SU-DHL-6 (cell line): ENCODE data around the gene BIVM.
A peak's percentile ranks its signal among the peaks of the same experiment; 100 is the strongest.

Experiments
- H2AFZ ChIP-seq: fragments of 200-600 bp; sonication (generic); 2 replicates; pipeline ENCODE4 v1.6.1; 2014; ENCODE audit warnings: low read depth, mild to moderate bottlenecking, moderate library complexity, mixed read lengths, antibody characterized with exemption, low read length; ENCODE audit not compliant: severe bottlenecking
- H3F3A ChIP-seq: fragments of 200-600 bp; shearing (Covaris generic); 2 replicates; pipeline ENCODE4 v1.6.0; 2016; ENCODE audit warnings: antibody characterized with exemption, mild to moderate bottlenecking; ENCODE audit not compliant: insufficient read depth
- H3K27ac ChIP-seq: fragments of 200-600 bp; sonication (generic); 2 replicates; pipeline ENCODE4 v1.5.1; 2016; ENCODE audit warnings: low read depth, mild to moderate bottlenecking, low read length, moderate library complexity, mixed read lengths
- H3K27me3 ChIP-seq: fragments of 200-600 bp; sonication (generic), shearing (Covaris generic); 2 replicates; pipeline ENCODE4 v1.6.0; 2014; ENCODE audit warnings: mild to moderate bottlenecking, low read length
- H3K36me3 ChIP-seq: fragments of 200-600 bp; sonication (generic); 2 replicates; pipeline ENCODE4 v1.6.1; 2014; ENCODE audit warnings: mild to moderate bottlenecking, low read length, mixed read lengths
- H3K4me2 ChIP-seq: fragments of 300-600, 200-600 bp; shearing (Covaris generic), sonication (generic); 2 replicates; pipeline ENCODE4 v1.6.0; 2014; ENCODE audit warnings: low read length, low read depth, mild to moderate bottlenecking; ENCODE audit not compliant: poor library complexity, severe bottlenecking
- H3K4me3 ChIP-seq: fragments of 200-600 bp; sonication (generic); 2 replicates; pipeline ENCODE4 v1.5.1; 2014; ENCODE audit warnings: antibody characterized with exemption, low read length, mild to moderate bottlenecking, mixed read lengths; ENCODE audit not compliant: insufficient read depth, poor library complexity, severe bottlenecking
- H3K79me2 ChIP-seq: fragments of 200-600 bp; sonication (generic); 2 replicates; pipeline ENCODE4 v1.6.1; 2014; ENCODE audit warnings: mild to moderate bottlenecking, low read length, moderate library complexity; ENCODE audit not compliant: insufficient read depth
- H3K9ac ChIP-seq: fragments of 200-600 bp; sonication (generic); 2 replicates; pipeline ENCODE4 v1.7.0; 2014; ENCODE audit warnings: mild to moderate bottlenecking, low read length
- H3K9me2 ChIP-seq: fragments of 200-600 bp; sonication (generic); replicated peaks from 2 replicates; pipeline ENCODE4 v1.6.1; 2014; ENCODE audit warnings: low read length; ENCODE audit not compliant: insufficient read depth
- H3K9me3 ChIP-seq: fragments of 200-600 bp; sonication (generic); 2 replicates; pipeline ENCODE4 v1.6.1; 2014; ENCODE audit warnings: low read length, mixed read lengths; ENCODE audit not compliant: insufficient read depth
- H4K20me1 ChIP-seq: fragments of 200-600 bp; sonication (generic); 2 replicates; pipeline ENCODE4 v1.6.1; 2014; ENCODE audit warnings: low read depth, mild to moderate bottlenecking, antibody characterized with exemption, low read length, moderate library complexity, mixed read lengths
- EZH2phosphoT487 ChIP-seq: fragments of 200-600 bp; sonication (generic), shearing (Covaris generic); conservative IDR thresholded peaks from 2 replicates; pipeline ENCODE4 v1.6.1; 2018; ENCODE audit warnings: mild to moderate bottlenecking, antibody characterized with exemption, low read length, moderate library complexity, mixed read lengths
- TF ChIP-seq, protein P1 (sequence below): fragments of 200-600 bp; sonication (generic); IDR thresholded peaks from one replicate; pipeline ENCODE4 v1.5.1; 2017; ENCODE audit warnings: antibody characterized with exemption, mild to moderate bottlenecking, low read length, moderate library complexity; ENCODE audit not compliant: insufficient read depth, poor library complexity, severe bottlenecking

BIVM gene

DNA sequence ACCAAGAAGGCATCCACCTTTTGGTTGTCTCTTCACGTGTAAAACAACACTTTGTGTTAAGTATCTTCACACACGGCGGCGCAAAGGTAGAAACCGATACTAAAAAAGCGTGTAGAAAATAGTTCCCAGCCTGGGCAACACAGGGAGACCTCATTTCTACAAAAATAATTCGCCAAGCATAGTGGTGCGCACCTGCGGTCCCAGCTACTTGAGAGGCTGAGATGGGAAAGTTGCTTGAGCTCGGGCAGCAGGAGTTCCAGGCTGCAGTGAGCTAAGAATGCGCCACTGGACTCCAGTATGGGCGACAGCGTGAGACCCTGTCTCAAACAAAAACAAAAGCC is 46.3 kb downstream of the BIVM start:
- peak overlapping the region; percentile 92 for H3K4me2 ChIP-seq
- H3K27ac ChIP-seq = peak overlapping the region; percentile 96
- no peak for TF ChIP-seq EZH2phosphoT487
- TF ChIP-seq, protein P1, sequence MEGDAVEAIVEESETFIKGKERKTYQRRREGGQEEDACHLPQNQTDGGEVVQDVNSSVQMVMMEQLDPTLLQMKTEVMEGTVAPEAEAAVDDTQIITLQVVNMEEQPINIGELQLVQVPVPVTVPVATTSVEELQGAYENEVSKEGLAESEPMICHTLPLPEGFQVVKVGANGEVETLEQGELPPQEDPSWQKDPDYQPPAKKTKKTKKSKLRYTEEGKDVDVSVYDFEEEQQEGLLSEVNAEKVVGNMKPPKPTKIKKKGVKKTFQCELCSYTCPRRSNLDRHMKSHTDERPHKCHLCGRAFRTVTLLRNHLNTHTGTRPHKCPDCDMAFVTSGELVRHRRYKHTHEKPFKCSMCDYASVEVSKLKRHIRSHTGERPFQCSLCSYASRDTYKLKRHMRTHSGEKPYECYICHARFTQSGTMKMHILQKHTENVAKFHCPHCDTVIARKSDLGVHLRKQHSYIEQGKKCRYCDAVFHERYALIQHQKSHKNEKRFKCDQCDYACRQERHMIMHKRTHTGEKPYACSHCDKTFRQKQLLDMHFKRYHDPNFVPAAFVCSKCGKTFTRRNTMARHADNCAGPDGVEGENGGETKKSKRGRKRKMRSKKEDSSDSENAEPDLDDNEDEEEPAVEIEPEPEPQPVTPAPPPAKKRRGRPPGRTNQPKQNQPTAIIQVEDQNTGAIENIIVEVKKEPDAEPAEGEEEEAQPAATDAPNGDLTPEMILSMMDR = no peak
- no peaks in the 10 kb centered on the region for H3K36me3 ChIP-seq
- peak overlapping the region; percentile 98 for H3K4me3 ChIP-seq
- H2AFZ ChIP-seq = peak overlapping the region; percentile 58
- H3K27me3 ChIP-seq = no peaks in the 10 kb centered on the region
- H3K79me2 ChIP-seq = peaks cover 47% of the 10 kb centered on the region
- peak overlapping the region; percentile 93 for H3K9ac ChIP-seq
- H4K20me1 ChIP-seq = 0 out of 2 replicates have a peak, but pooled peaks cover 8% of the 10 kb centered on the region
- no peaks in the 10 kb centered on the region for H3K9me3 ChIP-seq
- H3K9me2 ChIP-seq = no peaks in the 10 kb centered on the region
- peaks cover 13% of the 10 kb centered on the region for H3F3A ChIP-seq

DNA sequence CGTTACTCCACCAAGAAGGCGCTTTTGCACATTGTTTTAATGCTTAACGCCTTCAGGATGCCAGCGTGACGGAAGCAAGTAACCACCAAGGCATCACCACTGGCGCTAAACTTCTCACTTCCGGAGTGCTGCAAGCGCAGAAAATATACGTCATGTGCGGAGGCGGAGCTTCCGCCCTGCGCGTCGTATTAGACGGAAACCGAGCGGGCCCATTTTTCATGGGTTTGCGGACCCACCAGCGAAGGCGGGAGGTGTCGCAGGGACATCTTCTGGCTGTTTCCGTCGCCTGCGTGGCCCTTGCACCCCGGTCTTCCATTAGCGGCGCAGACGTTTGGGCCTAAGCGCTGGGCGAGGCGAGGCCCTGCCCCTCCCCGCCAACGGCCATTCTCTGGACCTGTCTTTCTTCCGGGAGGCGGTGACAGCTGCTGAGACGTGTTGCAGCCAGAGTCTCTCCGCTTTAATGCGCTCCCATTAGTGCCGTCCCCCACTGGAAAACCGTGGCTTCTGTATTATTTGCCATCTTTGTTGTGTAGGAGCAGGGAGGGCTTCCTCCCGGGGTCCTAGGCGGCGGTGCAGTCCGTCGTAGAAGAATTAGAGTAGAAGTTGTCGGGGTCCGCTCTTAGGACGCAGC is 46.8 kb downstream of the BIVM start, which contains the start of gene ERCC5:
Gene ERCC5, plus strand, starts transcription at position 403 of the 631 bp plus-strand sequence. CDS start 235 bp downstream, outside the sequence.
- H3K4me3 ChIP-seq = peak within 1 kb of the TSS; percentile 98
- no peaks in the 10 kb centered on the region for H3K27me3 ChIP-seq
- peak within 1 kb of the TSS; percentile 96 for H3K27ac ChIP-seq
- H2AFZ ChIP-seq = peak within 1 kb of the TSS; percentile 58
- H4K20me1 ChIP-seq = 0 out of 2 replicates have a peak, but pooled peaks cover 8% of the 10 kb centered on the region
- peak within 1 kb of the TSS; percentile 93 for H3K9ac ChIP-seq
- peaks cover 51% of the 10 kb centered on the region for H3K79me2 ChIP-seq
- no peaks in the 10 kb centered on the region for H3K9me3 ChIP-seq
- H3K9me2 ChIP-seq = no peaks in the 10 kb centered on the region
- peak within 1 kb of the TSS; percentile 92 for H3K4me2 ChIP-seq
- H3K36me3 ChIP-seq = no peaks in the 10 kb centered on the region
- H3F3A ChIP-seq = peaks cover 13% of the 10 kb centered on the region
- TF ChIP-seq, protein P1 = no peak
- TF ChIP-seq EZH2phosphoT487 = no peak

DNA sequence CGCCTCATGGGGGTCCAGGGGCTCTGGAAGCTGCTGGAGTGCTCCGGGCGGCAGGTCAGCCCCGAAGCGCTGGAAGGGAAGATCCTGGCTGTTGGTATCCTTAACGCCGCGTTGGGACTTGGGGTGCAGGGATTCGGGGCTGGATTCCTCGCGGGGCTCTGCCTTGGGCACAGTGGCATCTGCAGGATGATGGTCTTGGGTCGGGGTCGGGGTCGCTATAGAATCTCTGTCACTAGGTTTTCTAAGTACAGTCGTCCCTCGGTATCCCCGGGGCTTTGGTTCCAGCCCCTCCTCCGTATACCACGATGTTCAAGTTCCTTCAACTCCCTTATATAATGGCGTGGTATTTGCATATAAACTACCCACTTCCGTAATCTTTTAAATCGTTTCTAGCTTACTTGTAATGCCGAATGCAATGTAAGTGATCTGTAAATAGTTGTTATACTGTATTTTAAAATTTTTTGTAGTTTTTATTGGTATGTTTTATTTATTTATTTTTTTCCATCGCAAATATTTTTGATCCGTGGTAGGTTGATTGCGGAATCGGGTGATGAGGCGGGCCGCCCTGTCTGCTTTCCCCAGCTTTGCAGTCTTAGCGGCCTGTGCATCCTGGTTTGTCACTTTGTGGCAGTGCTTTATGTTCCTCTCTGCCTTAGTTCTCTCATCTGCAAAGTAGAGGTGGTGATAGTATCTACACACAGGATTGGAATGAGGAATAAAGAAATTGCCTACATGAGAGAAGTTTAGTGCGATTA is 47.5 kb downstream of the BIVM start:
- Histone ChIP-seq H3K27ac (peak overlapping the region; percentile 96), H2AFZ (peak overlapping the region; percentile 58), H3F3A (peaks cover 13% of the 10 kb centered on the region), H3K9ac (peak overlapping the region; percentile 93), H3K4me2 (peak overlapping the region; percentile 92), H4K20me1 (0 out of 2 replicates have a peak, but pooled peaks cover 8% of the 10 kb centered on the region), H3K4me3 (peak overlapping the region; percentile 98), H3K27me3 (no peaks in the 10 kb centered on the region), H3K9me3 (no peaks in the 10 kb centered on the region), H3K79me2 (peaks cover 53% of the 10 kb centered on the region), H3K36me3 (no peaks in the 10 kb centered on the region), H3K9me2 (no peaks in the 10 kb centered on the region)
- no peak for TF ChIP-seq EZH2phosphoT487
- TF ChIP-seq, protein P1 = no peak
